Measurements from ENCODE around the gene TMEM61.

TMEM61 gene

DNA sequence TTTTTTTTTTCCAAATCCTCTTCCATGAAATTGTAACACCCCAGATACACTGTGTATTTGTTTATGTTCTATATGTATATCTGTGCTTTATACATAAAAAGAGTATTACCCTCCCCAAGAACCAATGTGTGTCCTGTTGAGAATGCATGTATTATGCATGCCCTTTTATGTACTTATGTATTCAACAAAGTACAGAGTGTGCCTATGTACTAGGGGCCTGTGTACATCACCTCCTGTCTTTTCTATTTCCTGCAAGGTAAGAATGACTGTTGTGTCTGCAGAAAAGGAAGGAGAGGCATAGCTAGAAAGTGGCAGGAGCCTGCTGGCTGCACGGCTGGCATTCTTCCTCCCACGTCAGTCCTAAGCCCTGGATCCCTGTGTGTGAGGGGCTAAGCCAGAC is 7.0 kb downstream of the TMEM61 start:
- DNase-seq, result no peak

DNA sequence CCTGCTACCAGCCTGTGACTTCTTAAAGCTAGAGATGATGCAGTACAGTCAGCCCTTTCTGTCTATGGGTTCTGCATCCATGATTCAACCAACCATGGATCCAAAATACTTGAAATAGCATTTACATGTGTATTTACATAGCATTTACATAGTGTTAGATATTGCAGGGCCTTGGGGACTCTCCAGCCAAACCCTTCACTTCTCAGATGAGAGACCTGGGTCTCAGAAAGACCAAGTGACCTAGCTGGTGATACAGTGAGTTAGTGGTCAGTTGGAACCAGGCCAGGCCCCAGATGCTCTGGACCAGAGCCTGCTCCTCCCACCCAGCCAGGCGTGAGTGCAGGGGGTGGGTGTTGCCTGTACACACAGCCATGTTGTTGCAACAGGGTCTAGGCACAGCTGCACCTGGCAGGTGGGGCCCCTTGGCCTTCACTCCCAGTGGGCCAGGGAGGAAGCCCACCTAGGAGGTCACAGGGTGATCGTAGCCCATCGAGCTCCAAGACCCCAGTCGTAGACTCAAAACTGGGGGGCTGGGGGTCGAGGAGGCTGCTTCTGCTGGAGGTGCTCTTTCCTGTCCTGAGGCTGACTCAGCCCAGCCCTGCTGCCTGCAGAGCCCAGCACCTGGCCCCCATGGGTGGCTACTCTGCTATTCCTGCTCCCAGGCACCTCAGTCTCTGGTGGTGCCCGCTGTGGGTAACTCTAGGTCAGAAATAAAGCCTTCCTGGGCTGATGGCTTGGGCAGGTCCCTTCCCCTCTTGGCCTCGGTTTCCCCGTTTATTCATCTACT is 7.7 kb downstream of the TMEM61 start:
- no peak for DNase-seq

DNA sequence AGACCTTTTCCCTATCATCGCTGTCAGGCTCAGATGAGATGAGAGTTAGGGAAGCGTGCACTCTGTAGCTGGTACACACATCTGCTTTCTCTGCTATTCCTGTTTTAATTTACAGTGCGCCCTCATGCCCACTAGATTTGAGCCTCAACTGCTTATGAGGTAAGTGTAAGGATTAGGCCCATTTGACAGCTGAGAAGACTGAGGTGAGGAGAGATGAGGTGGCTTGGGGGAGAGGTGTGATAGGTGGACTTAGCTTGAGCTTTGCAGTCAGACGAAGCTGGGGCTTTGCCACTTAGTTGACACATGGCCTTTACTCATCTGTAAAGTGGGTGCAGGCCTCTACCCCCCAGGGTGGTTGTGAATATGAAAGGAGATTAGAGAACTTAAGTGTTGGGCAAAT is 8.5 kb downstream of the TMEM61 start:
- no peak for DNase-seq

DNA sequence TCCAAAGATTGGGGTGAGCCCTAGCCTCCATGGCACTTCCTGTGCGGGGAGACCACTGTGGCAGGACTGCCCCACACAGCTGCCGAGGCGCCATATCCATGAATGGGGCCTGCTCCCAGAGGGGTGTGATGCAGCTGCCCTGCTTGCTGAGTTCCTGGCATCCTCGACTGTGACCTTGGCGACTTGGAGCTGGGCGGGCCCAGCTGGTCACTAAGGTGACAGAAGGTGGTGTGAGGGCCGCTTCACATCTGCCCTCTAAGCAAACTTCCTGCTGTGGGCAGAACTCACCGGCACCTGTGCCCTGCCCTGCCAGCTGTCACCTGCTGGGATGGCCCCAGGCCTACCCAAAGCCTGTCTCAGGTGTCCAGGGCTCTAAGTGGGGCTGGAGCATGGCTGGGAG is 9.0 kb downstream of the TMEM61 start:
- peak; percentile 48 for DNase-seq

DNA sequence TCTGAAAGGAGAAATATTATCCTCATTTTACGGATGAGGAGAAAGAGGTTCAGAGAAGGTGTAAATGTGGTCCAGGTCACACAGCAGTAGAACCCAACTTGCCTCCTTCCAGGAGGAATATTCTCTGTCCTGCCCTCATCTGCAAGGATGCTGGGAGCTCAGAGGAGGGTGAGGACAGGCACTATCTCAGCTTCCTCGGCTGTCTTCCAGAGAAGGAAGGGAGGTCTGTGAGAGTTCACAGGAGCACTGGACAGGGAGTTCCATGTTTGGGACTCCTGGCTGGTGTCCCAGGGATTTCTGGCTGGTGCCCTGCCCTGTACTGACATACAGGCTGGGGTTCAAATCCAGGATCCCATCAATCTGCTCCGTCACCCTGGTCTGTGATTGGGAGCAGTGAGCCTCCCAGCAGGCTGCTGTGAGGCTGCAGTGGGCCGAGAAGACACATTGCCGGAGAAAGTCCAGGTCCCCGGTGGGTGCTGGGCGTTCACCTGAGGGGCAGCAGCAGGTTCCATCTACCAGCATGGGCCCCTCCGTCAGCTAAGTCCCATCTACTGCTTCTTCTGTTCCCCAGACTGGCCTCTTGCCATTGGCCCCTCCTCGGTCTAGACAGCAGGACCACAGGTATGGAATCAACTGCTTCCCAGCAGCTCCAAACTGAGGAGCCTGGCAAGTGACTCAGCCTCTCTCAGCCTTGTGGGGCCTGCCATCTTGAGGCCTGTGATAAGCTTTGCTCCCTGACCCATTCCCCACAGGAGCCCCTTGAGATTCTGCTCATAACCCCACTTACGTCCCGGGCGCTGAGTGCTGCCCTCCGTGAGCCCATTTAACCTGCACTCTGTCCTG is 9.8 kb downstream of the TMEM61 start:
- DNase-seq, result no peak

DNA sequence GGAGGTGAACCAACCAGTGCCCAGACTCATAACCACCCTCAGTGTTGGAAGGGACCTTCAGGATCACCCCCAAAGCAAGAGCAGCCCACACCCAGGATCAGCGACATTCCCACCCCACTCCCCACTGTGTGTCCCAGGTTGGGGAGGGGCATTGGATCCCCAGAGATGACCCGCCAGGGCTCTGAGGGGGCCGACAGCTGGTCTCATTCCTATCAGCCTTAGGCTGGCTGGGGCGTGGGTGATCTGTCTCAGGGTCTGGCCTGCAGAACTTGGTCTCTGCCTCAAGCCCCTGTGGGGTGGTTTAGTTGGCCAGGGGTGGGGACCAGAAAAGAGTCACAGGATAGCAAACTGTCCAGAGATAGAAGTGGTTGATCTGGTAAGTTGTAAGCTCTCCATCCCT is 10.5 kb downstream of the TMEM61 start:
- no peak for DNase-seq

DNA sequence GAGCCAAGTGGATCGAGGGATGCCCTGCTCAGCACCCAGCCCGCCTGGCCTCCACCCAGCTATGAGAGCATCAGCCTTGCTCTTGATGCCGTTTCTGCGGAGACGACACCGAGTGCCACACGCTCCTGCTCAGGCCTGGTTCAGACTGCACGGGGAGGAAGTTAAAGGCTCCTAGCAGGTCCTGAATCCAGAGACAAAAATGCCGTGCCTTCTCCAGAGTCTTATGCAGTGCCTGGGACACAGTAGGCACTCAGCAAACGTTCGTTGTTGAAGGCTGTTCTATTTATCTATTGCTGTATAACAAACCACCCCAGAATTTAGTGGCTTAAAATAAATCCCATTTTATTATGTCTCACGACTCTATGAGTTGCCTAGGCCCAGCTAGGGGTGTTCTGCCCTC is 11.5 kb downstream of the TMEM61 start:
- DNase-seq, result no peak

DNA sequence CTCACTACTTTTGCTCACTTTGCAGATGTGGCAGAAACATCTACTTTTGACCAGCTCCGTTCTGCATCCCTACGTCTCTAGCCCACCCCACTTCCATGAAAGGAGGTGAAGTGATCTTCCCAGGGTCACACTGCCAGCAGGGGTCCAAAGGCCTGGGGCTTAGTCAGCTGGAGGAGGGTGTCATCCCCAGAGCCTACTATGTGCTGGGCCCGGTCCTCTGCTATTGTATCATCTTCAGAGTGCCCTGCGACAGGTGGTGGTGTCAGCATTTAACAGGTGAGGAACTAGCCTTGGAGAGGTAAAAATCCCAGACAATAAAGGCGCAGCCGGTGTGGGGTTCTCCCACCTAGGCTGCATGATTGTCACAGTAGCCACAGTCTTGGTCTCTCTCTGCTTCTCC is 12.7 kb downstream of the TMEM61 start:
- DNase-seq, result no peak

DNA sequence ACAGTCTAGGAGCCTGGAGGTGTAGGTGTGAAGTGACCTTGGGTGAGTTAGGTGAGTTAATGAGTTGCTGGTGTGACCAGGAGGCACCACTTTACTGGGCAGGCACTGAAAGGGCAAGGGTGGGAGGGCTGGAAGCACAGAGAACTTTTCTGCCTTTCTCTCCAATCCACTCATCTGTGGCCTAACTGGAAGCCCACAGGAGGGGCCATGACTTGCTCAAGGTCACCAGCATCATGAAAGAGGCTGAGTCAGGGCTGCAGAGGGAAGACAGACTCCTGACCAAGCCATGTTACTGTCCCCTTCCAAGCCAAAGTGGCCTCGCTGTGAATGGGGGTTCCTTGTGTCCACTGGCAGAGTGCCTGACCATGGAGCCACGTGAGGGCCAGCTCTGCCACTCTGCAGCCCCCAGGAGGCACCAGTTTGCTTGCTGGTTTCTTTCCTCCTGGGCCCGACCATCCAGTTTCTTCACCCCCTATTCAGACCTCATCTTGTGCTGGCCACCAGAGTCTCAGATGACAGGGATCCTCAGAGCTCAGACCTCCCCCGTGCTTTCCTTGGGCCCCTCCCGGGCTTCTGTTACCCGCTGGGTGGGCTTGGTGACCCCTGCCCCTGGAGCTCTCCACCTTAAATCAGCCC is 14.0 kb downstream of the TMEM61 start:
- no peak for DNase-seq

DNA sequence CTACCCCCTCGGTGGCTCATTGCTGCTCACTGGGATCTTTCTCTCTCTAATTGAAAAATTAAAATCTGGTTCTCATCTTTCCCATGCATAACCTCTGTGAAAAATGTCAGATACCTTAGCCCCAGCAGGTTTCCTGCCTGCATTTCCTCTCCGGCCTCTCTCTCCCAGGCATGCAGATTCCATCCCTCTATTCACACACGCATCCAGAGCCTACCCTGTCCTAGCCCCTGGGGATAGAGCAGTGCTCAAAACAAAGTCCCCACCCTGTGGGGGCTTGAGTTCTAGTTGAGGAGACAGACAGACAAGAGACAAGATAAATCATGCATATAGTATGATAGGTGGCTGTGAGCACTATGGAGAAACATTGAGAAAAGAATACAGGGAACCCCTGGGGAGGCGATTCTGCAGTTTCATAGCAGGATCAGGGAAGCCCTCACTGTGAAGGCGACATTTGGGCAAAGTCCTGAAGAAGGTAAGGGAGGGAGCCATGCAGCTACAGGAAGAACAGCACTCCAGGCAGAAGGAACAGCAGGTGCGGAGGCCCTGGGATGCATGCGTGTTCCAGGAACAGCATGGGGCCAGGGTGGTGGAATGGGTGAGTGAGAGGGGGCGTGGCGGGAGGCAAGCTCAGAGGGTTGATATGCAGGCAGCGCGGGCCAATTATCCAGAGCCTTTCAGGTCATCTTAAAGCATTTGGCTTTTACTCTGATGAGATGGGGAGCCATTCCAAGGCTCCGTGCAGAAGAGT is 14.8 kb downstream of the TMEM61 start:
- DNase-seq, result no peak

DNA sequence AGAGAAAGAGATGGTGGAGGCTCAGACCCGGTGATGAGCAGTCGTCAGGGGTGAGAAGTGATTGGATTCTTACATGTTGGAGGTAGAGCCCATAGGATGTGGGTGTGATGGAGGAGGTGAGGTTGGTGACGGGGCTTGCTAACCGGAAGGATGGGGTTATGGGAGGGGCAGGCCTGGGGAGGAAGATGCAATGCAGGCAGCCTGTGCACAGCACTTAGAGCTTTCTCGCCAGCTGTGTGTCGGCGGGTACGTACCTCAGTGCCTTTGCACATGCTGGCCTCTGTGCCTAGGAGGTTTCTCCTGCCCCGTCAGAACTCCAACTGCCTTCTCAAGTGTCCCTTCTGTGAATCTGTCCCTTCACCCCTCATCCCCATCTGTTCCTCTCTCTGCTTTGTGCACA is 15.4 kb downstream of the TMEM61 start:
- DNase-seq, result no peak

DNA sequence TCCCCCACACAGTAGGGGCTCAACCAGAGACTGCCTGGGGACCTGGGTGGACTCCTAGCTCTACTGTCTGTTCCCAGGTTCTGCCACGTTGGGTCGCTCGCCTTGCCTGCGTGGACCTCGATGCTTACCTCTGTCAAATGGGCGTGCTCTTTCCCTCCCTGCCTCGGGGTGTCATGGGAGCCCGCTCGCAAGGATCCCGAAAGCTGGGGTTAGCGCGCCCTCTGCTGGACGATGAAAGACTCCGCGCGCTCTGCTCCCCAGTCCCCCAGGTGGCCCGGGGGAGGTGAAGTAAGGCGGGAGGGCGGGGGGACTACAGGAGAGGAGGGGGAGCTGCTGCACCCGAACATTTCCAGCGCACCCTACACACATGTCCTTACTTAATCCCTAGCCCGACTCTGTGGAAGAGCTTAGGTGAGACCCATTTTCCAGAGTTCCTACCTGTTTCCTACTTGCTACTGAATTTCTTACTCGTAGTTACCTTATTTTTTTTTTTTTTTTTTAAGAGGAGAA is 16.0 kb downstream of the TMEM61 start:
- DNase-seq, result no peak

DNA sequence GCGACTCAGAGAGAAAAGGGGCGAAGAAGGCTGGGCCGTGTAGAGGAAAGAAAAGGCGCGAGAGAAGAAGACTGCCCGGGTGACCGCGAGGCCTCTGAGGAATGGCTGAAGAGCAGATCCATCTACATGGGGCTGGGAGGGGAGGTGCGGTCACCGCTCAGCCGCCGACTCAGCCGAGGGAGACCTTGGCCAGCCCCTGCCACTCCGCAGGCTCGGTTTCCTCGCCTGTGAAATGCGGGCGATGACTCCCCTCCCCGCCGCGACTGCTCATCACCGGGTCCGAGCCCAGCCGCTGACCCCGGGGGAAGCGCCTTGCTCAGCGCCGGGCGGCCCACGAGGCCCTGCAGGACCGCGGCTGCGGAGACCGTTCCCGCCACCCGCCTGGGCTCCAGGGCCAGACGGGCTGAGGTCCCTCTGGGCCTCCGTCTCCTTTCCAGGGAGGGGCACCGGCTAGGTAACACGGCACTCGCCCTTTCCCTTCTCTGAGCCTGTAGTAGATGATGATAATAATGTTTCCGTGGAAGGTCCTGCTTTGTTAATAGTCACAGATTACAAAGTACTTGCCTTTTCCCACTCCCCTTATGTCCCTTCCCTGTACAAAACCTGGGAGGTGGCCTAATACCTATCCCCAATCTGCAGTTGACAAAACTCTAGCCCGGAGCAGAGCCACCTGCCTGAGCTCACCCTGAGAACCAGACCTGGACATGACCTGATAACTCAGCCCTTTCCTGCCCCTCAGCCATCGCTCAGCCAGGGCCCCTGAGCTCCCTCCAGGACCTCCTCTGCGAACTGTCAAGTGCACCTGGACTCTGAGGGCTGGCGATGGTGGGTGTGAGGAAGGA is 16.7 kb downstream of the TMEM61 start:
- DNase-seq, result no peak

DNA sequence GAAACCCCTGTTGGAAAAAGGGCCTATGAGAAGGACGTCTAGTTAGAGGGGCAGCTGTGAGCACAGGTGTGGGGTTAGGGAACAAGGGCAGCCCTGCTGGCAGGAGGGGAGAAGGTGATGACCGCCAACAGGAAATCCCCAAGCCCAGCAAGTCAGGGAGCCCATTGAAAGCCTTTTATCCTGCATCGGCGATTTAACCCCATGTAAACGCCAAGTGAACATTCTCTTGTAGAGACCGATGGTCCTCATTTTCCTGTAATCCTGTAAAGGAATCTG is 17.2 kb downstream of the TMEM61 start:
- no peak for DNase-seq

DNA sequence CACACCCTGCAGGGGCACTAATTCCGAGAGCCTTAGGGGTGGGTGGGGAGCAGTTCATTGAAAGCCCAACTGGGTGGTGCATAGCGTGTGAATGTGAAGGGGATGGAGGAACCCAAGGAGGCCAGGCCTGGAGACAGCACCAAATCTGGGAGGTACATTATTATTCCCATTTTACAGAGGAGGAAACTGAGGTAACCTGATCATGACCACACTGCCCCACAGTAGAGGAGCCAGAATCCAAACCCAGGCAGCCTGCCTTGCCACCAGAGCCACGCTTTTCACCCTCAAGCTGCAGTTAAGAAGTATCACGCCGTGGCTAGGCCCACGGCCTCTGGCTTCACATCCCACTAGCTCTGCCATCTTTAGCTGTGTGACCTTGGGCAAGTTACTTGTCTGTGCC is 17.7 kb downstream of the TMEM61 start:
- no peak for DNase-seq

DNA sequence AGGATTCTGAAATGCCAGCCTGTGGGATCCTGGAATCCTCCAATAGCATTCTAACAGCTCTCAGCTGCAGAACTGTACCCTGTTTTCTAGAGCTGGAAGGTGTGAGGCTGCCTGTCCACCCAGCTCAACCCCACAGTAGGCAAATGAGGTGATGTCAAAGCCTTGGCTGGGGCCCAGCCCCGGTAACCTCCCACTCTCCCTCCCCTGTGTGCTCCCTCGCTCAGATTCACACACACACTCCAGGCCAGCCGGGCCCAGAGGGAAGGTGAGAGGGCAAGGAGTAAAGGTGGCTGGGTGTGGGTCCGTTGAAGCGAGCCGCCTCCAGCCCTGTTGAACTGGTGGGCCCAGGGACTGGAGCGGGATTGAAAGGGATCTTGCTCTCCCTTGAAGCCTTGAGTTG is 18.2 kb downstream of the TMEM61 start, which contains the start of gene BSND:
Gene BSND (plus strand): TSS at position 257 of the 400 bp plus-strand sequence. CDS start 254 bp downstream, outside the sequence.
- no peak for DNase-seq

DNA sequence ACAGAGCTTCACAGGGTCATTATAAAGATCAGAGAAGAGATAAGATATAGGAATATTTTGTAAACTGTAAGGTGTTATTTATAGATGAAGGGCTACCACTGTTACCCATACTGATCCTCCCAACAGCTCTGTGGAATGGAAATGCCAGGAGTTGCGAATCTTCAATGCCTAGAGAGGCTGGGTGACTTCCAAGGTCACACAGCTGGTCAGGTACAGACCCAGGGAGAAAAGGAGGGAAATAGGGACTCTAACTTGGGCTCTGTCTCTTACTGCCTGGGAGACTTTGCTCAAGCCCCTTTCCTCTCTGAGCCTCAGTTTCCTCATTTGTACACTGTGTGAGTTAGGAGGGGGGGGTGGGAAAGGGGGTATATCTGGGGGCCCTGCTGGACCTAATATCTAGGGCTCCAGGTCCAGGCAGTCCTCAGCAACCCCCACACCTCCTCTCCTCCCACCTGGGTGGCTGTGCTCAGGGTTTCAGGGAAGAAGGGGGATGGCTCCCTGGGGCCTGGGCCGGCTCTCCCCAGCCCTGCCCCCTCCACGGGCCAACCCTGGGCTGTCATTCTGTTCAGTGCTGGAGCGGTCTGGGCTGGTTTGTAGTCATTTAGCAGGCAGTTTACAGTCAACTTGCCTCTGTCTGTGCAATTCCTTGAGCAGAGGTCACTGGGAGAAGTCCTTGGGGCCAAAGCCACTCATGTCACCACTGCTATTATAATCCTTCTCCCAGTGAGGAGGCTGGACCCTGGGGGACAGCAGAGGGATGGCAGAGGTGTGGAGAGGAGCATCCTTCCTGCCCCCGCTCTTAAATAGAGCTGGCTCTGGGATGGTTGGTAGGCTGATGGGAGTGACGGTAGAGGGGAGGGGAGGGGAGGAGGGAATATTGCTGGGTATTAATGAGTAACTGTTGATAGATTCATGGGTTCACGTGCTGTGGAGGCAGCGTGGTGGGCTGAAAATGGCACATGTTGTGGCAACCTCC is 20.0 kb downstream of the TMEM61 start:
- DNase-seq, result no peak

DNA sequence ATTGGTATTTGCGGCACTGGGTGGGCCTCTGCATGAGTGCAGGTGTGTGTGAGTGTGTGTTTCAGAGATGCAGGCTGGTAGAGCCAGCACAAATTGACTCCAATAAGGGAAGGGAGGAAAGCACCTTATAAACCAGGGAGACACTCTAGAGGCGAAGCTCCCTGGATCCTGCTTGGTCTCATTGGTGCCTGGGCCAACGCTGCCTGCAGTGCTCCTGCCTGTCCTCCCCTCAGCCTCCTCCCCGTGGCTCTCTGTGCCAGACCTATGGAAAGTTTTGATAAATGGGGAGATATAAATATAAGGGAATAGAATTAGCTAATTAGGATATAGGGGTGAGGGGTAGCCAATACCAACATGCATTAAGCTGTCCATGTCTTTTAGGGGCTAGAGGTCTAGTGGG is 20.9 kb downstream of the TMEM61 start:
- DNase-seq, result no peak

DNA sequence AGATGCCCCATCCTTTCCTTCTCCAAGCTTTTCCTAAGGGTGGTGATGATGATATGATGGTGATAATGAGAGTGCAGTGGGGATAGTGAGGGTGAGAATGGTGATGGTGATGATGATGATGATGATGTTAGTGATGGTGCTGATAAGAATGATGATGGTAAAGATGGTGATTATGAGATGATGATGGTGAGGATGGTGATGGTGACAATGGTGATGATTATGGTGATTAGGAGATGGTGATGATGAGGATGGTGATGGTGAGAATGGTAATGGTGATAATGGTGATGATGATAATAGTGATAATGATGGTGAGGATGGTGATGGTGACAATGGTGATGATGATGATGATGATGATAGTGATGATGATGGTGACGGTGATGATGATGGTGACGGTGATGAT is 22.3 kb downstream of the TMEM61 start:
- no peak for DNase-seq

DNA sequence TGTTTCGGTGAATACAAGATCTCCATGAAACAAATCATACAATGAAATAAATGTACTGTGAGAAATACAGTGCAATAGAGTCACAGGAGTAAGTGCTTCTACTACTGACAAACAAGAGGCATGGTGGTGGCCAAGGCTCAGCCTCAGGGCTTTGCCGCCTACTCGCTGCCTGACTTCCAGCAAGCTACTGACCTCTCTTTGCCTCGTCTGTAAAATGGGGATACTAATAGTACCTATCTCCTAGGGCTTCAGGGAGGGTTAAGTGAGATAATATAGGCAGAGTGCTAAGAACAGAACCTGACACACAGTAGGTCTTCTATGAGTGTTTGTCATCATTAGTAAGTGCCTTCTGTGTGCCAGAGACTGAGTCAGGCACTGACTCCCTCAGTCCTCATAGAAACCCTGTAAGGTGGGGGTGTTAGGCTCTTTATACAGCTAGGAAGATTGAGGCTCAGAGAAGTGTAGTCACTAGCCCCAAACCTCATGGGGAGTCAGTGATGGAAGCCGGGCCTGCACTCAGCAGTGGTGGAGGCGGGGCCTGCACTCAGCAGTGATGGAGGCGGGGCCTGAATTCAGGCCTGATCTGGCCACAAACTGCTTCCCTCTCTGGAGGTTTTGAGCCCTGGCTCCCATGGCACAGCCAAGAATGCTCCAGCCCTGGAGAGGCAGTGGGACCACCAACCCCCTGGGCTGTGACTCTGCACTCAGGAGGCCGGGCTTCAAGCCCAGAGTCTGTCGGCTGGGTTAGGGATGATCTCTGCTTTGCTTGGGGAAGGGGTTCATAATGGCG is 25.1 kb downstream of the TMEM61 start:
- DNase-seq, result no peak

Data from NCI-H1105 treated with DMSO at 0.1 percent for 48 hours (cell line).